Parathyroid adenoma (tissue), 2 donors: Measurements from ENCODE around the gene FARSB.

ENCODE experiments used
- H2AFZ ChIP-seq: fragments of 300-600 bp; sonication (generic); one replicate; pipeline ENCODE4 v1.7.0; 2017; ENCODE audit warnings: antibody characterized with exemption, mild to moderate bottlenecking
- H3K27ac ChIP-seq: fragments of 300-600 bp; sonication (generic); one replicate; pipeline ENCODE4 v1.7.0; 2017
- H3K27me3 ChIP-seq: fragments of 300-600 bp; sonication (generic); one replicate; pipeline ENCODE4 v1.7.0; 2017; ENCODE audit warnings: low read length; ENCODE audit not compliant: control insufficient read depth, insufficient read depth
- H3K36me3 ChIP-seq: fragments of 300-600 bp; sonication (generic); one replicate; pipeline ENCODE4 v1.7.0; 2017; ENCODE audit warnings: low read length; ENCODE audit not compliant: control insufficient read depth, insufficient read depth
- H3K4me1 ChIP-seq: fragments of 300-600 bp; sonication (generic); one replicate; pipeline ENCODE4 v1.7.0; 2017; ENCODE audit warnings: control low read depth
- H3K4me2 ChIP-seq: fragments of 300-600 bp; sonication (generic); one replicate; pipeline ENCODE4 v1.7.0; 2017; ENCODE audit warnings: low read length
- H3K4me3 ChIP-seq: fragments of 300-600 bp; sonication (generic); one replicate; pipeline ENCODE4 v1.7.0; 2017; ENCODE audit warnings: low read depth, low read length
- H3K79me2 ChIP-seq: fragments of 300-600 bp; sonication (generic); one replicate; pipeline ENCODE4 v1.7.0; 2017; ENCODE audit warnings: control low read depth
- H3K9ac ChIP-seq: fragments of 300-600 bp; sonication (generic); one replicate; pipeline ENCODE4 v1.7.0; 2017; ENCODE audit warnings: mild to moderate bottlenecking
- H3K9me3 ChIP-seq: fragments of 300-600 bp; sonication (generic); one replicate; pipeline ENCODE4 v1.7.0; 2017; ENCODE audit warnings: low read length; ENCODE audit not compliant: control insufficient read depth
- CTCF ChIP-seq: fragments of 300-600 bp; sonication (generic); IDR thresholded peaks from one replicate; pipeline ENCODE4 v1.7.0; 2017; ENCODE audit warnings: antibody characterized with exemption, mild to moderate bottlenecking
- donor health status: primary hyperparathyroidism.

The FARSB gene

GRCh38 chr2:222688917-222689316 lies 33.0 kb upstream of the FARSB start:
- Histone ChIP-seq H2AFZ (no peak overlapping the region), H3K4me2 (no peak overlapping the region), H3K27me3 (no peaks in the 10 kb centered on the region), H3K9me3 (no peaks in the 10 kb centered on the region), H3K4me1 (peaks cover 19% of the 10 kb centered on the region), H3K4me3 (no peak overlapping the region), H3K27ac (no peak overlapping the region), H3K36me3 (no peaks in the 10 kb centered on the region), H3K9ac (no peak overlapping the region), H3K79me2 (no peaks in the 10 kb centered on the region)
- TF ChIP-seq CTCF: no peak

- Histone ChIP-seq H3K4me3 (no peak overlapping the region), H3K27ac (peak overlapping the region; percentile 71), H3K4me1 (peaks cover 19% of the 10 kb centered on the region), H2AFZ (peak overlapping the region; percentile 33), H3K9me3 (no peaks in the 10 kb centered on the region), H3K9ac (no peak overlapping the region), H3K4me2 (no peak overlapping the region), H3K27me3 (no peaks in the 10 kb centered on the region), H3K79me2 (no peaks in the 10 kb centered on the region), H3K36me3 (no peaks in the 10 kb centered on the region)
- no peak for TF ChIP-seq CTCF
Measured at GRCh38 chr2:222686086-222686750, 30.3 kb upstream of the FARSB start.

GRCh38 chr2:222683805-222684204 lies 27.9 kb upstream of the FARSB start:
- peaks cover 18% of the 10 kb centered on the region for H3K4me1 ChIP-seq
- H3K4me3 ChIP-seq: no peak overlapping the region
- no peaks in the 10 kb centered on the region for H3K36me3 ChIP-seq
- H3K79me2 ChIP-seq: no peaks in the 10 kb centered on the region
- H3K4me2 ChIP-seq: no peak overlapping the region
- peak overlapping the region; percentile 5 for H3K27ac ChIP-seq
- H3K9ac ChIP-seq: no peak overlapping the region
- no peaks in the 10 kb centered on the region for H3K27me3 ChIP-seq
- H2AFZ ChIP-seq: no peak overlapping the region
- no peak for TF ChIP-seq CTCF
- H3K9me3 ChIP-seq: no peaks in the 10 kb centered on the region

- Histone ChIP-seq H3K27ac (no peak overlapping the region), H3K4me1 (peaks cover 10% of the 10 kb centered on the region), H3K9me3 (no peaks in the 10 kb centered on the region), H3K79me2 (no peaks in the 10 kb centered on the region), H3K27me3 (no peaks in the 10 kb centered on the region), H2AFZ (no peak overlapping the region), H3K36me3 (no peaks in the 10 kb centered on the region), H3K9ac (no peak overlapping the region), H3K4me2 (no peak overlapping the region), H3K4me3 (no peak overlapping the region)
- no peak for TF ChIP-seq CTCF
Measured at GRCh38 chr2:222677981-222678380, 22.1 kb upstream of the FARSB start.

GRCh38 chr2:222673883-222674282 lies 18.0 kb upstream of the FARSB start:
- H3K9me3 ChIP-seq: no peaks in the 10 kb centered on the region

More at GRCh38 chr2:222673883-222674282, 18.0 kb upstream of the FARSB start:
- Histone ChIP-seq H3K9ac (no peak overlapping the region), H3K4me2 (no peak overlapping the region), H3K4me1 (peaks cover 10% of the 10 kb centered on the region), H2AFZ (peak overlapping the region; percentile 28), H3K27me3 (no peaks in the 10 kb centered on the region), H3K36me3 (no peaks in the 10 kb centered on the region), H3K4me3 (no peak overlapping the region), H3K79me2 (no peaks in the 10 kb centered on the region), H3K27ac (peak overlapping the region; percentile 43)
- no peak for TF ChIP-seq CTCF
